ENCODE measurements around the gene PTGDR2.

DNA sequence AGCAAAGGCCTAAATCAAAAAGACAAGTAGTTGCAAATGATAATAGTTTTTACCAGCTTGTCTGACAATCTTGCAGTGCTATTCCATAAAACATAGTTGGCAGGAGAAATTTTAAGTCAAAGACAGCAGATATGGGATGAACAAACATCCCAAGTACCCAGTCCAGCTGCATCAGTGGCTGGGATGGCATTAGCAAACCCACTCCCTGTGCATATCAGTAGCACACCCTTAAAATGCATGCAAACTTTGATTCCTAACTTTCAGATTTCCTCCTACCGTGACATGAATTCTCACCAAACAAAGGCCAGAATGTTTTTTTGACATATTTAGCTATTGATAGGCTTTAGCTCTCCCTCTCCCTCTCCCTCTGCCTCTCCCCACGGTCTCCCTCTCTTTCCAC is 41.6 kb downstream of the PTGDR2 start:
- TF ChIP-seq POLR2A (IDR thresholded peaks at IDR 0.05; ENCODE audit: low read depth, low read length) (no peak), TAF1 (IDR thresholded peaks at IDR 0.05; ENCODE audit: borderline replicate concordance, low read depth, low read length) (no peak), POLR2AphosphoS5 (IDR thresholded peaks at IDR 0.05; ENCODE audit: low read depth, low read length) (no peak)
